Spleen (tissue), 7 donors: ENCODE results near the gene CSNK1G2.

ENCODE experiments used
- CTCF ChIP-seq, 11 experiments: fragments of 200-600 bp in 7 of 11; fragments of 450-650 bp in 4 of 11; sonication (generic) in 4 of 11; IDR thresholded peaks in 8 of 11; conservative IDR thresholded peaks in 3 of 11; 1 replicate in 7 of 11; 2 replicates in 4 of 11; pipeline versions ENCODE4 v1.4.0 to v1.8.0; 2016 to 2021; ENCODE audit warnings: antibody characterized with exemption in 11 of 11, inconsistent platforms in 4 of 11, mild to moderate bottlenecking in 1 of 11
- POLR2A ChIP-seq, 3 donors: fragments of 450-650 bp; IDR thresholded peaks; one replicate each; pipeline ENCODE4 v1.5.1; 2017; ENCODE audit warnings: antibody characterized with exemption in 3 of 3, mild to moderate bottlenecking in 1 of 3
- POLR2AphosphoS5 ChIP-seq, 3 donors: sonication (generic); formaldehyde crosslinking; IDR thresholded peaks; one replicate each; pipeline ENCODE4 v1.5.1; 2017; ENCODE audit warnings: antibody characterized with exemption in 3 of 3
- donor health status: DM: no; HTN: no; CAD: no; lungs with moderate emphysema.
- donor health status: DM: no; HTN: no; CAD: no.
- donor health status: DM: no; HTN: no; CAD: no.

- TF ChIP-seq CTCF (IDR thresholded peaks at IDR 0.05 in 8 of 11, conservative IDR thresholded peaks at IDR 0.05 in 3 of 11) (no peak), POLR2A (IDR thresholded peaks at IDR 0.05) (no peak), POLR2AphosphoS5 (IDR thresholded peaks at IDR 0.05) (peak in 1 of 3 donors; percentile 63)
Measured at GRCh38 chr19:1967087-1967608, 26.2 kb downstream of the CSNK1G2 start.
